ENCODE measurements around the gene CSKMT.
"Not testable (repeated sequence)": the region's sequence is repeated elsewhere in the genome, so short reads cannot be mapped to it uniquely, and the experiment has no call there.

CSKMT gene, protein sequence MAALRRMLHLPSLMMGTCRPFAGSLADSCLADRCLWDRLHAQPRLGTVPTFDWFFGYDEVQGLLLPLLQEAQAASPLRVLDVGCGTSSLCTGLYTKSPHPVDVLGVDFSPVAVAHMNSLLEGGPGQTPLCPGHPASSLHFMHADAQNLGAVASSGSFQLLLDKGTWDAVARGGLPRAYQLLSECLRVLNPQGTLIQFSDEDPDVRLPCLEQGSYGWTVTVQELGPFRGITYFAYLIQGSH

DNA sequence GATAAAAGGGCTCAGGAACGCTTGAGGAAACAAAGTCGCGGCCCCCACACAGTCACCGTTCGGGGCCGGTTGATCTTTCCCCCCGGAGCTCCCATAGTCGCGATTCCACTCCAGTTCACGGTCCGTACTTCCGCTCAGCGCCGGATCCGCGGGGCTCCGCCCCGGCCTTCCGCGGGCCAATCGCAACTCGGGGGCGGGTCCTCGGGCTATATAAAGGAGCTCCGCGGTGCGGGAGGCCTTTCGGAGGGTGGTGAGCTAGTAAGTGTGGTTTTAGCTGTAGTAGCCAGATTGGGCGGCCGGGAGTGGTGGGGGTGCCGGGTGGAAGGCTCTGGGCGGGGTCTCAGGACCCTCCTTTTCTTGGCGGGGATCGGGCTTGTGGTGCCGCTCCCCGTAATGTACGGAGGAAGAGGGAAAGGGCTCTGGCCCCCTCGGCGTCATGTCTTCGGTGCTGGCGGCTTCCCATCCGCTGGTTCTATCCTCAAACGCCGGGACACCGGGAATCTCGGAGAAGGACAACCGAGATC lies at the start of gene CSKMT, which contains the start of gene C11orf98:
TSS of gene CSKMT (plus strand) at position 238 of the 524 bp plus-strand sequence. CDS start 568 bp downstream, outside the sequence.
TSS of gene C11orf98 (minus strand) at position 136 of the 524 bp plus-strand sequence. CDS start at position 95, 41 bp downstream.
- peak; percentile 80 for DNase-seq

DNA sequence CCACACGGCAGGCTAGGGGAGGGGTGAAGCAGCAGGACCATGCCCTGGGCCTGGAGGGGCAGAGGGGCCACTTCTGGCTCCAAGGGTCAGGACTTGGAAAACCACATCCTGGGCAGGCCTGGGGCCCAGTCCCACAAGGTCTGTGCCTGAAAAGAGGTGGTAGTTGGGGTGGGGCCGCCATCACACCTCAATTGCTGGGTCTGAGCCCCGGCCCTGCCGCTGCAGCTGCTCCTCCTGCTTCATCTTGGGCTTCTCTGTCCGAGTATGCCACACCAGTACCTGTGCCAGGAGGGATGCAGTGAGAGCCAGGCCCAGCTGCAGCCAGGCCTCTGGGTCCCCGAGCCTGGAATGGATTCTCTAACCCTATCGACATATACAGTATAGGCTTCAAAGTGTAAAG lies 49.6 kb upstream of the CSKMT start:
- no peak for DNase-seq

DNA sequence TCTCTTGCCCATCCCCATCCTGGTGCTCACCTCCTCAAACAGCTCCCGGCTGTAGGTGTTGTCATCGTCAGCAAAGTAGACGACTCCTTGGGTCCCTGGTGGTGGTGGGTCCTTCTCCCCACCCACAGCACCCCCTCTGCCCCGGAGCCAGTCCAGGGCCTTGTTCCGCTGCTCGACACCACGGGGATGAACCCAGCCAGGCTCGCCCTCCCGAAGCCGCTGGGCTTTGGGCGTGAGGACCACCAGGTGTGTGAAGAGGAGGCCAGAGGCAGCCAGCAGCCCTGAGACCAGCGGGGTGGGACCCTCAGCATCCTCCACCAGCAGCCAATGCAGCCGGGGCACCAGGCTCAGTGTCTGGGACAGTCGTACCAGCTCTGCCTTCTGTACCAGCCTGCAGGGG lies 48.2 kb upstream of the CSKMT start:
- DNase-seq: not testable (repeated sequence)

DNA sequence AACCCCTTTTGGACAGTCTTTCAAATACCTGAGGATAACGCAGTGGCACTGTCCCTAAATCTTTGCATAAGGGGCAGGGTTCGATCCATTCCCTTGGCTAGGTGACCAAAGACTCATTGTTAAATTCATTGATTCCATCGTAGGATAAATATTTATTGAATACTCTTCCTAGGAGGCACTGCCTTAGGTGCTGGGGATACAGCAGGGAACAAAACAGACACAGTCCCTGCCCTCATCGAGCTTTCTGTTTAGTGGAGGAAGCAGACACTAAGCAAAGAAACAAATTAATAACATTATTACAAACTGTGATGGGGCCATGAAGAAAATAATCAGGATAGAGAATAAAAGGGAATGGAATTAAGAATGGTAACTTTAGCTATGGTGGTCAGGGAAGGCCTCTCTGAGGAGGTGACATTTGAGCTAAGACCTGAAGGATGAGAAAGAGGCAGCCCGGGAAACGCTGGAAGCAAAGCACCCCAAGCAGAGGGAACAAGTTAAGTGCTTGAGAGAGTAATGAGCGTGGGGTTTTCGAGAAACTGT lies 44.0 kb upstream of the CSKMT start:
- DNase-seq: no peak

DNA sequence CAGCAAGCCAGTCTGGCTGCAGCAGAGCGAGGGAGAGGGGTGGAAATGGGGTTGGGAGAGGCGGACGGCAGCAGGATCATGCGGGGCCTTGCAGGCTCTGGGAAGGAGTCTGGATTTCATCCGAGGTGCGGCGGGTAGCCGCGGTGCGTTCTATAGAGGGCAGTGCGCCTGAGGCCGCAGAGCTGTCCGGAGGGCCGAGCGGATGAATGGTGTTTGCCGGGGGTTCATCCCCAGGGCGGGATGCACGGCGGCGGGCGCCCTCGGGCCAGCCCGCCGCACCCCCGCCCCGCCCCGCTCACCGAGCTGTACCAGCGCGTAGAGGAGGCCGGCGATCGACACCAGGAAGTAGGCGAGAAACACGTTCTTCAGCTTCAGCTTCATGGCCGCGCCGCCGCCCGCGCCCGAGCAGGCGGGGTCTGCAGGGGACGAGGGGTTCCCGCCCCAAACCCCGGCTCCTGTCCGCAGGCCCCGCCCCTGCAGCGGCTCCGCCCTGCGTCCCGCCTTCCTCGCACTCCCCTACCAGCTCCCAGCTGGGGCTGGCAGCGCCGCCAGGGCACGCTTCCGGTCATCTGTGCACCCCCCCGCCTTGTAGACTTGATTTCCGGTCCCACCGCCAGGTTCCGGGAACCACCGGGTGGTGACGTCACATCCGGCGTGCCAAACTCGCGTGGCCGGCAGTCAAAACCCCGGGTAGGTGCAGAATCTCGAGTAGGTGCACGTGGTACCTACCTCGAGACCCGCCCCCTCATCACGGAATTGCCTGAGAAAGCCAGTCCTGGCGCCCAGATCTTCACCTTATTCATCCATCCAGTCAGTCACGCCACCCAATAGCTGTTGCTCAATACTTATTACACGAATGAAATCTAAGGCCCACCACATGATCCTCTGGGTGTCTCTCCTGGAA lies 43.3 kb upstream of the CSKMT start, which contains the start of gene B3GAT3:
TSS of gene B3GAT3 (minus strand) at position 420 of the 904 bp plus-strand sequence. CDS start at position 381, 39 bp downstream.
- peak; percentile 99 for DNase-seq

DNA sequence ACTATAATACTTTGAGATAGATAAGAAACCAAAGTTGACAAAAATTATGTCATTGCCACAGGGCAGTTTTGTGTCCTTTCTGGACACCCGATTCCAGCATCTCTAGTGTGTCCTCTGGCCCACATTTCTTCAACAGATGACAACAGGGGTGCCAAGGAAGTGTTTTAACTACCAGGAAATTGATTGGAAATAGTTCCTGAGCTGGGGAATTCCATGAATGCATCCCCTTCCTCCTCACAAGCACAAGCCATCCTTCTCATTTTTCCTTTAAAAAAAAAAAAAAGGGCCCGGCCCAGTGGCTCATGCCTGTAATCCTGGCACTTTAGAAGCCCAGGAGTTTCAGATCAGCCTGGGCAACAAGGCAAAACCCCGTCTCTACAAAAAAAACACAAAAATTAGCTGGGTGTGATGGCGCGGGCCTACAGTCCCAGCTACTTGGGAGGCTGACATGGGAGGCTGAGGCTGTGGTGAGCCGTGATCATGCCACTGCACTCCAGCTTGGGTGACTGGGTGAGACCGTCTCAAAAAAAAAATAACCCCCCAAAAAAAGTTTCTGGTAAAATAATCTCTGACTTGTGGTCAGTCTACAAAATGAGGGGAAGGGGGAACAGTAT lies 42.5 kb upstream of the CSKMT start:
- no peak for DNase-seq

DNA sequence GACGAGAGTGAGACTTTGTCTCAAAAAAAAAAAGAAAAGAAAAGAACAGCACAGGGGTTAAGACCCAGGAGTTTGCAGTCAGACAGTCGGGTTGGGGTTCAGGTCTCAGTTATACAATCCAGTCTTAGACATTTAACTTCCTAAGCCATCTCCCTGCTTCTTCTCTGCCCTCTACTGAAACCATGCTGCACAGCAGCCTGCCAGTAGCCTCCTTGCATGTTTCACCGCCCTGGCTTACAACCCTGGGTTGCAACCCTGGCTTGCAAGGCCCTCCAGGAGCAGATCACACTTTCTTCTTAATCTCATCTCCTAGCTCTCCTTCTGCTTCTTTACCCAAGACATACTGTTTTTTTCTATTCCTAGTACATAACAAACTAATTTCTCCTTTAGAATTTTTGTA lies 37.4 kb upstream of the CSKMT start:
- DNase-seq: no peak

DNA sequence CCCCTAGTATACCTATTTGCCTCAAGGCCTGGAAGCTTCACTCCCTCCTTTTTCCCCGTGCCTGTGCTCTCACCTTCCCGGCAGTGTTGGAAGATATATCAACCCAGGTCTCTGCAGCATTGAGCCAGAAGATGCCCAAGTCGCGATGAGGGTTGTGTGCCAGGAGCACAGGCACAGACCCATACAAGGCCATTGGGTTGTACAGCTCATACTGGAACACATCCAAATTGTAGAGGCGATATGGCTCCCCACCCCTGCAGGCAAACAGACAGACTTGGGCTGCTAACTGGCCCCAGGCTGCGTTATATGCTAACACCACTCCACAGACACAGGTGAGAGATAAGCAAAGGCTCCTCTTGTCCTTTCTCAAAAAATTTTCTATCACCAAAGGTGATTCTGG lies 32.6 kb upstream of the CSKMT start:
- no peak for DNase-seq

DNA sequence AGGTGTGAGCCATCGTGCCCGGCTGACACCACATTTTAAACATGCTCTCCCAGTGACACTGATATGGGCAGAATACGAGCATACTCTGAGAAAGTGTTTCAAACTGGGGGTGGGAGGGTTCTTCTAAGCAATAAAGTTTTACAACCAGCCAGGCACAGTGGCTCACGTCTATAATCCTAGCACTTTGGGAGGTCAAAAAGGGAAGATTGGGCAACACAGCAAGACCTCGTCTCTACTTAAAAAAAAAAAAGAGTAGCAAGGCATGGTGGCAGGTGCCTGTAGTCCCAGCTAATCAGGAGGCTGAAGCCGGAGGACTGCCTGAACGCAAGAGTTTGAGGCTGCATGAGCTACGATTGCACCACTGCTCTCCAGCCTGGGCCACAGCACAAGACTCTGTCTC lies 20.9 kb upstream of the CSKMT start:
- DNase-seq: no peak

DNA sequence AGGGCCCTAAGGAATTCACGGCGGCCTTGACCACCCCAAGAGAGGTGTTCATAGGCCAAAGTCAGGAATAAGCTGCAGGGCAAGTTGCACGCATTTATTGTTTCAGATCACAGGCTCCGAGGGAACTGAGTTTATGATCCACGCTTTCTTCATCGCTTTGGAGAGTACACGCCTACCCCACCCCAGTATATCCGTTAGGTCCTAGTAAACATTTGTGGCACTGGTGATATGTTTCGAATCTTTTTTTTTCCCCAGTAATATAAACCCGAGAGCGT lies 19.5 kb upstream of the CSKMT start:
- DNase-seq: no peak

DNA sequence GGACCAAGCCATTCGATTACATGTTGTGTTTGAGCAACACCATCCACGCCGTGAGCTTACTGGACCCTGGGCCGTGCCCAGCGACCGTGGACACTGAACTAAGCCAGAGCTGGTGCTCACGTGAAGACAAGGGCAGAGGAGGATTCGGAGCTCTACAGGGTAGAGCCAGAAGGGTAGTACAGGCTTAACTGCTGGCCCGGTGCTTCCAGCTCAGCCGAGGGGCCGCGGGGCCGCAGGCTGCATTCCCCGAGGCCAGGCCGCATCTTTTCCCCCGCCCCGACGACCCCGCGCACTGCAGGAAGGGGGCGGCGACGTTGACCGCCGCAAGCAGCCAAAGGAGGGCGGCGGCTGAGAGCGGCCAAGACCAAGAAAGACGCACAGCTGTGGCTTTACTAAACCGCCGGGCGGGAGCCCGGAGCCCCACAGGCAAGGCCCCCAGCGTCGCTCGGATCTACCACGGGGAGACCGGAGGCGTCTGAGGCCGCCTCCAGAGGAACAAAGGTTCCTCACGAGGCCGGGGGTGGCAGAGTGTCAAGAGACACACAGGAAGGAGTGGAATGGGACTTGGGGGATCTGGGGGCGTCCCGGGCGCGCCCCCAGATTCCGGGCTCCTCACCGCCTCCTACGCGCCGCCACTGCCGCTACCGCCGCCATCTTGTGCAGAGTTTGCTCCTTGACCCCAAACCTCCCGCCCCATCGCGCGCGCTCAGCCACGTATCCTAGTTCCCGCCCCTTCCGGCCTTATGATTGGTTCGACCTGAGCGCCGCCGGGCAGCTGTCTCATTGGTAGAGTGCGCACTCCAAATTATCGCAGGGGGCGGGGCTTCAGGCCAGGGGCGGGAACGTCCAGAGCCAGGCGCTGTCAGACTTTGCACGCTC lies 18.9 kb upstream of the CSKMT start, which contains the start of gene GANAB:
TSS of gene GANAB (minus strand) at position 668 of the 879 bp plus-strand sequence. CDS start at position 654, 14 bp downstream.
- peak; percentile 94 for DNase-seq

DNA sequence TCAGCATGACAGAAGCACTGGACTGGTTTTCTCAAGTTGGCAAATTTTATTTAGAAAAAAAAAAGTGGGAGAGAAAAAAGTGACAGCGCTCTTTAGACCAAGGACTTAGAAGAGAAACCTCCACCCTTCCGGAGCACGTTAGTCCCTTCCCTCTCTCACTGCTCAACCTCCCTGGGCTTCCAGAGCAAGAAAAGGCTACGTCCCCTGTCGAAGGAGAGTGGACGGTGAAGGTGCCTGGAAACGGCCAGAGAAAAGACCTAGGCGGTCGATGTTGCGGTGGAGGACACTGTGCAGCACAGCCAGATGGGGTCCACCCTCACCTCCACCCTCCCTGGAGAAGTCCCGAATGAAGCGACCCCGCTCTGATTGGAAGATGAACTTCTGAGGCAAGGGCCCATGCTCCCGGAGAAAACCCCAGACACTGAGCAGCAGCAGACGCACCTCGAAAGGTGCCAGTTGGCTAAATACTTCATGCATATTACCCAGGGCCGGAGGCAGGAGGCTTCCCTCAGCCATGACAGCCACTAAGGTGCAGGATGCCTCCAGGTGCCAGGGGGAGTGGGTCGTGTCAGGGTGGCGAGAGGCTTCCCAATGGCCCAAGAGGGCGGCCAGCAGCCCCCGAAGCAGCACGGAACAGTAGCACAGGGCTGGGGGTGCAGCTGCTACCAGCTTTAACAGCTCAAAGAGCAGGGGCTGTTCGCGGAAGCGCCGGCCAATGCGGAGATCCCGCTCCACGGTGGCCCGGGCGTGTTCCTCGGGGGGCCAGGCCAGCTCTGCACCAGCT lies 18.1 kb upstream of the CSKMT start:
- no peak for DNase-seq

DNA sequence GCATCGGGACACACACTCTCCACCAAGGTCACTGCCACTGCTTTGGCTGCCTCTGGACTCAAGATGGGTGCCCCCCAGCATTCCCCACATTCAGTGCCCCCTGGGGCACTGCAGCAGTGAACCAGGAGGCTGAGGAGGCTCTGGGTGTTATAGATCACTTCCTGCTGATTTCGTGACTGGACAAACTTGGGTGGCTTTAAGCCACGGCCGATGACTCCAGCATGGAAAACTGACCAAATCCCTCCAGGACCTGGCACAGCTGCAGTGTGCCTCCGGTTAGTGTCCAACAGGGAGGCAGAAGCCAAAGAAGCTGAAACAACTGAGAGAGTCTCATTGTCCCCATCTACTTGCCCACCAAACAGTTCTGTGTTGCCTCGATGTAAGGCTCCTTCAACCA lies 17.5 kb upstream of the CSKMT start:
- DNase-seq: no peak

DNA sequence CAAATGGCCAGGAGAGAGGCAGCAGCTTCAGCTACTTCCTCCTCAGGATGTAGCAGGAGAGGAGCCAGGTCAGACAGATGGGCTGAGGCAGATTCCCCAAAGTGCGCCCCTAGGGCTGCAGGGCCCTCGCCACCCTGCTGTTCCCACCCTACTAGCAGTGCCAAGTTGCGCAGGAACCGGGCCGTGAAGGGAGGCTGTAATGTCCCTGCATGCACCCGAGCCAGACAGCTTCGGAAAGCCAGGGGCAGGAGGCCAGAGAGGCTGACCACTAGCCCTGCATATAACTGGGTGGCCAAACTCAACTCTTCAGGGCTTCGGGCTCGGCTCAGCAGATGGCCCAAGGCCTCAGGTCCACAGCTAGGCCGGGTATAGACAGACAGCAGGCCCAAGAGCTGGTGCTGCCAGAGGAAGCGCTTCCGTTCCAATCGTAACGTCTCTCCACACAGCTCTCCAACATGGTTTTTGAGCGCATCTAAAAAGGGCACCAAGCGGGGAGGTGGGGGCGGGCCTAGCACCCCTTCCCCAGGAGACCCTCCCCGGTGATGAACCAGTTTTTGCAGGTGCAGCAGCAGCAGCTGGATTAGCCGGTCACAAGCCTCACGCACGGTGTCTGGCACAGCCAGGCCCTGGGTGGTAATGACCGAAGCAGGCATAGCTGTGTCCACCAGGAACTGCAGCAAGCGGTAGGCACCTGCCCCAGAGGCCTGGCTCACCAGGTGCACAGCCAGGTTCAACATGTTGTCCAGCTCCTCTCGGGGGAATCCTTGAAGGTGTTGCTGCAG lies 16.7 kb upstream of the CSKMT start:
- DNase-seq: no peak

DNA sequence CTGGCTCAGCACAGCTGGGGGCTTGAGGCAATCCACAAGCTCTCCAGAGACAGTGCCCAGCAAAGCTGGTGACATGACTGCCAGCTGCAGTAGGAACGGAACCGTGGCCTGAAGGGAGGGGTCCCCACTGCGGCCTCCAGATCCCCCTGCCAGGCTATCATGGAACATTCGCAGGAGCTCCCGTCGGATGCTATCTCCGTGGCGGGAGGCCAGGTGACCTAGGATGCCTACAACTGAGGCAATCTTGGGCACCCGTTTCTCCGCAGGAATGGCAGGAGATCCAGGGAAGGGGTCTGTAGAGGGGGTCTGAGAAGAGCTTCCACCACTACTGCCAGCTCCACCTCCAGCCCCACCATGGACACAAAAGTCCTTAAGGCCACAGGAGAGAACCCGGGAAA lies 16.1 kb upstream of the CSKMT start:
- DNase-seq: no peak

DNA sequence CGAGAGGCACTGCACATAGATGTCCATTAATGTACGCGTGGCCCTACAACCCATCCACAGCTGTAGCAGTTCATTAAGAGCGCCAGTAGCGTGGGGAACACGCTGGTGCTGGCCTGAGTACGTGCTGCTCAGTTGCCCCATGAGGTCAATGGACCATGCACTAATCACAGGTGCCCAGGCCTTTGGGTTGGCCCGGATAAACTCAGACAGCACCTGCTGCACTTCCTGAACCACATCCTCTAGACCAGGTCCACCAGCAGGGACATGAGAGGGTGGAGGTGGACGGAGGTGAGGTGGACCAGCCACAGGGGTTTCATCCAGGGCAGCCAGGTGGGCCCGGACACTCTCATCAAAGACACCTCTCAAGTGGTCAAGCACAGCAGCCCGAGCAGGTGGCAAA lies 15.6 kb upstream of the CSKMT start:
- DNase-seq: no peak

DNA sequence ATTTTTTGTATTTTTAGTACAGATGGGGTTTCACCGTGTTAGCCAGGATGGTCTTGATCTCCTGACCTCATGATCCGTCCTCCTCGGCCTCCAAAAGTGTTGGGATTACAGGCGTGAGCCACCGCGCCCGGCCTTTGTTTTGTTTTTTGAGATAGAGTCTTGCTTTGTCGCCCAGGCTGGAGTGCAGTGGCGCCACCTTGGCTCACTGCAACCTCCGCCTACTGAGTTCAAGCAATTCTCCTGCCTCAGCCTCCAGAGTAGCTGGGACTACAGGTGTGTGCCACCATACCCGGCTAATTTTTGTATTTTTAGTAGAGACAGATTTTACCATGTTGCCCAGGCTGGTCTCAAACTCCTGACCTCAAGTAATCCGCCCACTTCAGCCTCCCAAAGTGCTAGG lies 14.8 kb upstream of the CSKMT start:
- not testable (repeated sequence) for DNase-seq

DNA sequence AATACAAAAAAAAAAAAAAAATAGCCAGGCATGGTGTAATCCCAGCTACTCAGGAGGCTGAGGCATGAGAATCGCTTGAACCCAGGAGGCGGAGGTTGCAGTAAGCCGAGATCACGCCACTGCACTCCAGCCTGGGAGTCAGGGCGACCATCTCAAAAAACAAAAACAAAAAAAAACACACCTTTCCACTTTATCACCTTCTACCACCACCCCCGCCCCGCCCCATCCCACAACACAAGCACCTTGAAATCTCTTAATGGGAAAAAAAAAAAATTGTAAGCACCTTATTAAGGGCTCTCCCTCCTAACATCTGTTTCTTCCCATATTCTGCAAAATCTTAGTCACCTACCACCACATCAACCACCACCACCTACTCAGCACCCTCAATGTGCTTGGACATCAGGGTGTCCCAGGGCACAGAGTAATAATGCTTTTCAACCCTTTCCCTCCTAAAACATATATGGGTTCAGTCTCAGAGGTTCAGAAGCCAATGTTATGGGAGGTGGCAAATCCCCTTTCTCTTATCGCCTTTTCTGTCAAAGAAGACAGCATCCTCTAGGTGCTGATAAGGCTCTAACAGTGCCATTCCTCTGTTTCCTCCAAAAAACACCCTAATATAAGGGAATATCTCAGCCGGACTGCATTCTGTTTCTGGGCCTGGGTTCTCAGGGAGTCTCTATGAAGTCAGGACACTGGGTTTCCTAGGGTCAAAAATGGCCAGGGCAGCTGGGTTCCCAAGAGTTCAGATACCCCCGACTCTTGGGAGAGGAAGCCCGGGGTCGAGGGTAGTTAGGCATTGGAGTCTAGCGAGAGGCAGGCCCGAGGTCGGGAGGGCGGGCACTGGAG lies 12.7 kb upstream of the CSKMT start:
- no peak for DNase-seq

DNA sequence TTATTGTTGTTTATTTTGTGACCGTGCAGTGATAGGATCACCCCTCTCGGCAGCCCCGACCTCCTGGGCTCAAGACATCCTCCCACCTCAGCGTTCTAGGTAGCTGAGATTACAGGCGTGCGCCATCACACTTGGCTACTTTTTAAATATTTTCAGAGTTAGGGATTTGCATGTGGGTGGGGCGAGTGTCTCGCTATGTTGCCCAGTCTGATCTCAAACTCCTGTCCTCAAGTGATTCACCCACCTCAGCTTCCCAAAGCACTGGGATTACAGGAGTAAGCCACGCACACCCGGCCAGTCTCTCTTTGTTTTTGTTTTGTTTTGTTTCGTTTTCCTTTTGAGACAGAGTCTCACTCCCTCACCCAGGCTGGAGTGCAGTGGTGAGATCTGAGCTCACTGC lies 10.8 kb upstream of the CSKMT start:
- DNase-seq: no peak
